Measurements from ENCODE around the gene HAP1. TPM values are rescaled to one million over a fixed set of nuclear protein-coding genes. Genes with fewer than 3 reads are reported as not detected.
"Not testable (repeated sequence)": the region's sequence is repeated elsewhere in the genome, so short reads cannot be mapped to it uniquely, and the experiment has no call there.

HAP1 gene
- total RNA-seq, 1 donor from 2014 or later = not detected

DNA sequence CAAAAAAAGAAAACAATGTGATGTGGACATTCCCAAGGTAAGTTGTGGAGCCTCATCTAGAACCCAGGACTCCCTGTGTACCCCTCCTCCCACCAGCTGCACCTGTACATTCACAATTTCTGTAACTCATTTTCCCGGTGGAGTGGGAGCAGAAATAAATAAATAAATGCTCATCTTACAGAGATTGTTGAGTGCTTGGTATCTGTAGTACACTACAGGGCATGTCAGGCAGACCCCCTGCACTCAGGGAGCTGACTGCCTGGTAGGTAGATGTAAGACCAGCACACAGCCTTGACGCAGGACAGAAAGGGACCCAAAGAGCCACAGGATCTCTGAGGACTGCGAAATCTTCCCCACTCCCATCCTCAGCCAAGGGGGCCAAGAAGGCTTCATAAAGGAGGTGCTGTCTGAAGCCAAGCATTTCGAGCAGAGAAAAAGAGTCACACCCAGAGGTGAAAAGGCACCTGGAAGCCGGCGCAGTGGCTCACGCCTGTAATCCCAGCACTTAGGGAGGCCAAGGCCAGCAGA is 39.2 kb downstream of the HAP1 start:
- no peak for DNase-seq (ENCODE audit: low spot score)
- ATAC-seq = peak; percentile 5

DNA sequence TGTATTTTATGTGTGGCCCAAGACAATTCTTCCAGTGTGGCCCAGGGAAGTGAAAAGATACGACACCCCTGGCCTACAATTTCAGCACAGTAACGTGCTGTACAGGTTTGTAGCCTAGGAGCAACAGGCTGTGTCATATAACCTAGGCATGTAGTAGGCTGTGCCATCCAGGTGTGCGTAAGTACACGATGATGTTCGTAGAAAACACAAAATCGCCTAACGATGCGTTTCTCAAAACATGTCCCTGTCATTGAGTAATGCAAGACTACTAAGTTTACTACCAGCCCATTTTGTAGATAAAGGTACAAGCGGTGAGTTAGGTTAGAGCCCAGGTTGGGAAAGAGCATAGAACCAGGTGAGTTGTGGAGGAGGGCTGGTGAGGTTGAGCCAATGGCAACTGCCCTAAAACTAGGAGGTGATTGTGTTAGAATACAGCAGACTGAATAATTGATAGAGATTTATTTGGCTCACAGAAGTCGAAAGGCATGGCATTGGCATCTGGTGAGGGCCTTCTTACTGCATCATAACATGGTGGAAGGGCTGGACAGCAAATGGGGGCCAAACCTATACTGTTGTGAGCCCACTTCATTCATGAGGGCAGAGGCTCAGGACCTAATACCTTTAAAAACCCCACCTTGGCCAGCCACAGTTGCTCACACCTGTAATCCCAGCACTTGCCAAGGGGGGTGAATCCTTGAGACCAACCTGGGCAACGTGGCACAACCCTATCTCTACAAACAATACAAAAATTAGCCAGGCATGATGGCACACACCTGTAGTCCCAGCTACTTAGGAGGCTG is 41.5 kb downstream of the HAP1 start:
- ATAC-seq (no peak), DNase-seq (ENCODE audit: low spot score) (no peak)

DNA sequence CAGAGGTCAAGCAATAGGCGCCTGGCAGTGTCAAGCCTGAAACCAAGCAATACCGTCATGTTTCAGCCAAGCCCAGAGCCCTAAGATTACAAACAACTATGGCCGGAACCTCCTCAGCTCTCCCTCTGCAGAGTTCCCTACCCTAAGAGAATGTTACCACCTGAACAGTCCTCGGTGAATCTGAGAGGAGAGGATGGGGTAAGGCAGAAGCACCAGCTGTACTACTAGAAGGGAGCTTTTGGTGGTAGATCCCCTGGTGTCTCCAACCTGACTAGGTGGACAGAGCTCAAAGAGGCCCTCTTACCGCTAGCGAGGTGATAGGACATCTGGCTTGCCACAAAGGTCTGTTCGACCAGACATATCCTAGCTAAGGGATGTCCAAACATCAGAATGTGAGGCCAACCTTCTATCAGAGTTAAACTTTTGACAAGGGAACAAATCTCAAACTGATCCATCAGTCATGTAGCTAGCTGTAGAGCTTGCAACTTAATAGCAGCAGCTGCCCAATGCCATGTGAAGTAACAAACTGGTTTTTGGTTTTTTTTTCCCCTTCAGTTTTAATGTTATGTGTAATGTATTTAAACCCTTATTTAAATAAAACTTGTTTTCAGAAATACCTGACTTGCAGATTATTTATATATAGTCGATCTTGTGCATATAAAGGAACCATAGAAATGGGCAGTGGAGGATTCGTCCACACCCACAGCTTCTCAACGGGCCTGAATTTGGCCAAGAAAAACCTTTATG is 43.2 kb downstream of the HAP1 start:
- DNase-seq (ENCODE audit: low spot score) (no peak), ATAC-seq (no peak)

DNA sequence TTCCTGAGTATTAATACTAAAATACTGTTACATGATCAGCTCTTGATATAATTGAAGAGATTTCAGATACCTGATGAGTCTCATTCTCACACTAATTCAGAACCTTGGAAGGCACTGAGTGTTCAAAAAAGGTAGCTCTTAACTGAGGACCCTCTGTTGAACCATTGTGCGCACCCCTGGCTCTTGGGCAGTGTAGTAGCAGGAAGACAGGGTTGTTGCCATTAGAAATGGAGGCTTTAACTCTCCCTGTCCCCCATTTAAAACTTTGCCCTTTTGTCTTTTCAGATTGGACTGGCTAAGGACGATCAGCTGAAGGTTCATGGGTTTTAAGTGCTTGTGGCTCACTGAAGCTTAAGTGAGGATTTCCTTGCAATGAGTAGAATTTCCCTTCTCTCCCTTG is 43.9 kb downstream of the HAP1 start:
- ATAC-seq = no peak
- no peak for DNase-seq (ENCODE audit: low spot score)

DNA sequence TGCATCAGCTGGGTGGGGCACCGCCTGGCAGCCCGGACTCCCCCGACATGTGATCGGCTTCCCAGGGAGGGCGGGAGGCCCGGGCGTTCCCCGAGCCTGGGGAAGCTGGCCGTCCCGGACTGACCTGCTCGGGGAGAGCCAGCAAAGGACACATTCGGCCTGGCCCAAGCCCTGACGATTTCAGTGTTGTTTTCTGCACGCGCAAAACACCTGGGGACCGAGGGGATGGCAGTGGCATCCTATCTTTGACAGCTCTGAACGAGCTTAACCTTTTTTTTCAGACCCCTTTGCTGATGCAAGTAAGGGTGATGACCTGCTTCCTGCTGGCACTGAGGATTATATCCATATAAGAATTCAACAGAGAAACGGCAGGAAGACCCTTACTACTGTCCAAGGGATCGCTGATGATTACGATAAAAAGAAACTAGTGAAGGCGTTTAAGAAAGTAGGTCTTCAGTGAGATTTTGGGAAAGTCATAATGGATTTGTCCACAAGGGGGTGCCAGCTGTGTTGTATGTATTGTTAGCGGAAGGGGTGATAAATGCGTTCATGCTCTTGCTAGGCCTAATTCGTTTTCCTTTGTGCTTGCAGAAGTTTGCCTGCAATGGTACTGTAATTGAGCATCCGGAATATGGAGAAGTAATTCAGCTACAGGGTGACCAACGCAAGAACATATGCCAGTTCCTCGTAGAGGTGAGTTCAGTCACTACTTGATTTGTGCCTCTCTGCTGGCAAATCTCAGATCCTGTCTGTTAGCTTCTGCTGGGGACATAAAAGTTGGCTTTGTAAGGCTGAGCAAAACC is 44.7 kb downstream of the HAP1 start:
- no peak for ATAC-seq
- no peak for DNase-seq (ENCODE audit: low spot score)

DNA sequence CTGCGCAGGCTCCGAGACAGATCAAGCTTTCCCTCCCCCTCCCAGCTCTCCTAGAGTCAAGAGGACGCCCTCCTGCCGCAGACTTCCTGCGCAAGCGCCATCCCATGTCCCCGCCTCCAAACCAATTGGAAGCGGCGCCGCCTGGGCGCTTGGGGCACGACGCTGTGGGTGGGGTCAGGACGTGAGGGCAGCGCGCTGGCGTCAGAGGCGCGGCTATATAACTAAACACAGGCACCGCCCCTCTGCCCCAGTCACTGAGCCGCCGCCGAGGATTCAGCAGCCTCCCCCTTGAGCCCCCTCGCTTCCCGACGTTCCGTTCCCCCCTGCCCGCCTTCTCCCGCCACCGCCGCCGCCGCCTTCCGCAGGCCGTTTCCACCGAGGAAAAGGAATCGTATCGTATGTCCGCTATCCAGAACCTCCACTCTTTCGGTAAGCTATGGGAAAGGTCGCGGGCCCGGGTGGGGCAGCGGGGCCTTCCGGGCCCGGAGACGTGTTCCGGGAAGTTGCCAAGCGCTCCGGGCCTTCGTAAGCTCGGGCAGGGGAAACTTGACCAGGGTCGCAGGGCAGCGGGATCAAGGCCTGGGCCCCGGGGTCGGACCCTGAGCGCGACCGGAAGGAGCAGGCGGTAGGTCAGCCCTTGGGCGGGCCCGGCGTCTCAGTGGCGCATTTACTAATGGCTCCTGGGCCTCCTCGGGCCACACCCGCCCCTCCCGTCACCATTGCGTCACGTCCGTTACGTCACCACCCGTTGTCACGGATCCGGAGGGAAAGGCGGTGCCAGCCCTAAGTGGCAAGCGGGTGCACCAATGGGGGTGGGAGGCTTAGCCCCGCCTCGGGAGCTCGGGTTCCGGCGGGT is 45.6 kb downstream of the HAP1 start, which contains the start of gene EIF1:
Gene EIF1 (plus strand): TSS at position 245 of the 856 bp plus-strand sequence. CDS start 154 bp downstream, at position 399.
- peak; percentile 100 for DNase-seq (ENCODE audit: low spot score)
- peak; percentile 85 for ATAC-seq

DNA sequence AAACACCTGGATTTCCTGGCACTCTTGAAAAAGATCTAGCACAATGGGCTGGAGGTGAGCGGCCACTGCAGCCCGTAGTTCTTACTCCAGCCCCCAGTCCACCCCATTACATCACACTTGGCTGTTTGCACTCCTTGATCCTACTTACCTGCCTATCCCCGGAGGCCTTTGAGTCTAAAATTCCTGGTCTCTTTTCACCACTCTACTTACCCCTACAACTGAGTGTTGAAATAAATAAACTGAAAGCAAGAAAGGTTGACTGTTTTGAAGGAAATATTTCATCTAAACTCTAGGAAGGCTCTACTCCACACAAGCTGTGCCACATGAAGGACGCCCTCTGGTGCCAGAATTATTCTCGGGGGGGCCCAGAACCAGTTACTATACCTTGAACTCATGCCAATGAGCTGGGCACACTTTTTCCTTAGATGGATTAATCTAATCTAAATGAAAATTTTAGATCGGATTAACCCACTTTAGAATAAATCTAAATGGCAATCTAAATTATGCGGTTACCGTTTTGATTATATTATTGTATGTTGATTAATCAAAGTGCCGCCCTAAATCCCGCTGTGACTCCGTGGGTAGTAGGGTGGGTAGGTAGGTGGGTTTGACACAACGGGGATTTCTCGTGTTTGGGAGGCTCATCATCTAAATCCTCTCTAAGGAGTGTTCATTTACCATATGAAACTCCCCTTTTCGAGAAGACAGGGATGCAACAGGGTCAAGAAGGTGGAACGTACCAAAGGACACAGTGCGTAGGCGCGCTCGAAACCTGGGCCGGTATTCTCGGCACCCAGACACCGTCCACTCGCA is 46.4 kb downstream of the HAP1 start:
- ATAC-seq = peak; percentile 5

DNA sequence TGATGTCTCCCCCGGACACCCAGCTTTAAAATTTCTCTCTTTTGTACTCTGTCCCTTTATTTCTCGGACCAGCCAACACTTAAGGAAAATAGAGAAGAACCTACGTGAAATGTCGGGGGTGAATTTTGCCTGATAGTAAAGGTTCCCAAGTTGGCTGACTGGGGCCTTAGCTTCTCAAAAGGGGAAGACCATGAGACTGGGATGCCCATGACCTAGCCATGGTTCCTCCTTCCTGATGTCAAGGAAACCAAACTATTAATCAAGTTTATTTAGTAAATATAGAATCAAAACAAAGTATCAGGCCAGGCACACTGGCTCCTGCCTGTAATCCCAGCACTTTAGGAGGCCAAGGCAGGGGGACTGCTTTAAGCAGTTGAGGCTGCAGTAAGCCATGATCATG is 48.2 kb downstream of the HAP1 start:
- no peak for DNase-seq (ENCODE audit: low spot score)
- no peak for ATAC-seq

More for the DNA sequence above, 46.4 kb downstream of the HAP1 start:
- DNase-seq (ENCODE audit: low spot score) = peak; percentile 71

DNA sequence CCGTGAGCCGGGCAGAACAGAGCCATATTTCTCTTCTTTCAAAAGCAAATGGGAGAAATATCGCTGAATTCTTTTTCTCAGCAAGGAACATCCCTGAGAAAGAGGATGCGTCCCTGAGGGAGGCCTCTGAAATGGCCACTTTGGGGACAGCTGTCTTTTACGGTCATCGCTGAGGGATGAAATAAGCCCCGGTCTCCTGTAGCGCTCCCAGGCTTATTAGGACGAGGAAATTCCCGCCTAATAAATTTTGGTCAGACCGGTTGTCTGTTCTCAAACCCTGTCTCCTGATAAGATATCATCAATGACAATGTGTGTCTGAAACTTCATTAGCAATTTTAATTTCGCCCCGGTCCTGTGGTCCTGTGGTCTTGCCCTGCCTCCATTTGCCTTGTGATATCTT is 48.7 kb downstream of the HAP1 start:
- not testable (repeated sequence) for DNase-seq (ENCODE audit: low spot score); ATAC-seq

DNA sequence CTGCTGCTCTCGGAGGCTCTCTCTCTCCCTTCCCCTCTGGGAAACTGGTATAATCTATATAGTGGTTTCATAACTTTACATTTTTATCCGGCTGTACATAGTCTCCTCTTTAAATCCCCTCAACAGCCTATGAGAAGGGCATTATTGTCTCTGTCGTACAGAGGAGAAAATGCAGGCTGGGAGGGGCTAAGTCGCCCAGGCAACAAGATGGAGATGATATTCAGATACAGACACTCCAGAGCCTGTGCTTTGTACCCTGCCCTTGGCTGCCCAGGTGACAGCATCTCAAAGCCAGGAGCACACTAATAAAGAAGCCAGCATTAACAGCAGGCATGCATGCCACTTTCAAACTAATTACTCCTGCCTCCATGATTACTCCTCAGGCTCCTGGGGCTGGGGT is 50.4 kb downstream of the HAP1 start:
- ATAC-seq (no peak), DNase-seq (ENCODE audit: low spot score) (no peak)

DNA sequence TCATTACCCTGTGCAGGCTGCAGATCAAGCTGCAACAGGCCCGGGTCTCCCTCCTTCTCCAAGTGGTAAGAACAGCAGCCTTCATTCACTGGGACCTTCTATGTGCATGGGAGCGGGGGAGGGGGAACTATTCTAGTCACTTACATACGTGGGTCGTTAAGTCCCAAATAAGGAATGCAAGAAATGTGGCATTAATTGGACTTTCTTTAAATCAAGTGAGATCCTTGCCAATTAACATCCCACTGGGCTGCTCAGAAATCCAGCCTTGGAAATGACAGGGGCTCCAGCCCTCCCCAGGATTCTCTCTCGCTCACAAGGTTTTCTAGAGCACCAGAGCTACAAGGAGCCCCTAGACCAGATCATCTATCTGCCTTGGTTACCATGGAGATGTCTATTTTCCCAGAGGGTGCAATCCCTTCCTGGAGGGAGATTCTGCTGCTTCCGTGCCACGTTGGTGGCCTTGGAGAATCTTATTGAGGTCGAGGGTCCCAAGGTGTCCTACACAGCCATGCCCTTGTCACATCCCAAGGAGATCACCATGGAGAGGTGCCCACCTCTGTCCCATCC is 50.9 kb downstream of the HAP1 start:
- DNase-seq (ENCODE audit: low spot score) = no peak
- ATAC-seq = no peak

DNA sequence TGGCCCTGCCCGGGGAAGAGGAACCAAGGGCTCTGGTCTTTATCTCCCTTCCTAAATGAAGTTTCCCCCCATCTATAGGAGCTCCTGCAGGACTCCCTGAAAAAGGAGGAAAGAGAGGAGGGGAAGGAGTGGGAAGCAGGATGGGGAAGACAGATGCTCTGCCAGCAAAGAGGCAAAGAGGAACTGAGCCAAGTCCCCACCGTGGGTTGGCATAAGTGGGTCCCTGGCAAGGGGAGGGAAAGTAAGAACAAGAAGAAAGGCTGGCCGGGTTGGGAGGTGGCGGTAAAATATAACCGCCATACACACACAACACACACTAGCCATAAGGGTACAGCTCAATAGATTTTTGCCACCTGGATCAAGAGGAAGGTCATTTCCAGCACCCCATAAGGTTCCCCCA is 51.8 kb downstream of the HAP1 start:
- DNase-seq (ENCODE audit: low spot score) (no peak), ATAC-seq (no peak)

DNA sequence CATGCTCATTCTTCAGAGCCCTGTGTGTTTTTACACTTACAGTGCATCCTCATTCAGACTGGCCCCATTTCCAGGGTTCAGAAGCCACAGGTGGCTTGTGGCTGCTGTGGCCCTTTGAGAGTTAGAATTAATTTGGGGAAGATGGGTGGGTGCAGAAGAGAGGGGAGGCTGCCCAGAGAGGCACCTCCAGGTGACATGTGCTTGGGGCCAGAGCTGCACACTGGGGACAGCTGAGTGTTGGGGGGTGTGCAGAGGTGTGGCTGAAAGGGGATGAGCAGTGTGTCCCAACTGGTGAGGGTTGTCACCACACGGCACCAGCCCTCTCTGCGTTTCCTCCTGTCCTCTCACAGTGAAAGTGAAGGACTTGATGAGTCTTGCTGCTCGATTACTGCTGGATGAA is 52.7 kb downstream of the HAP1 start:
- DNase-seq (ENCODE audit: low spot score) = no peak
- no peak for ATAC-seq

DNA sequence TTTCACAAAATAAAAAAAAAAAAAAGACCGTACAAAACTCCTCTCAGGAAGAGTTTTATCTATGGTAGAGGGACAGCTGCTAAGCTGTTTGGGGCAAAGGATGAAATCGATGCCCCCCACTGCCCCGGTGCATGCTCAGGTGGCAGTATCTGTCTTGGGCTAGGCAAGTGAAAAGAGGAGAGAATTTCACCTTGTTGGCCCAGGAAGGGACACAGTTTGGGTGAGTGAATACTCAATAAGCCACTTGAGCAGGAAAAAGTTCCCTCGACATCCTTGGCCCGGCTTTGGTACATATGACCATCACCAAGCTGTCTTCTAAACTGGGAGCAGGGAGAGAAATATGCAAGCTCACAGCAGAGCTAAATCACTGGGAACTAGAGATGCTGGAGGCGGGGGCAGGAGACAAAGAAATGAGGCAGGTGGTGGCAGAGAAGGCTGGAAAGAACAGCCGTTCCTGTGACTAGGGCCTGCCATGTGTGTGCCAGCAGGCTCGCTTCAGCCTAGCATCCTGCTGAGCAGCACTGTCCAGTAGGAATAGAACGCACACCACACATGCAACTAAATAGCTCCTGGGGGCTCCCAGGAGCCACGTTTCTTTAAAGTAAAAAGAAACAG is 53.9 kb downstream of the HAP1 start:
- DNase-seq (ENCODE audit: low spot score) = no peak
- ATAC-seq = no peak

DNA sequence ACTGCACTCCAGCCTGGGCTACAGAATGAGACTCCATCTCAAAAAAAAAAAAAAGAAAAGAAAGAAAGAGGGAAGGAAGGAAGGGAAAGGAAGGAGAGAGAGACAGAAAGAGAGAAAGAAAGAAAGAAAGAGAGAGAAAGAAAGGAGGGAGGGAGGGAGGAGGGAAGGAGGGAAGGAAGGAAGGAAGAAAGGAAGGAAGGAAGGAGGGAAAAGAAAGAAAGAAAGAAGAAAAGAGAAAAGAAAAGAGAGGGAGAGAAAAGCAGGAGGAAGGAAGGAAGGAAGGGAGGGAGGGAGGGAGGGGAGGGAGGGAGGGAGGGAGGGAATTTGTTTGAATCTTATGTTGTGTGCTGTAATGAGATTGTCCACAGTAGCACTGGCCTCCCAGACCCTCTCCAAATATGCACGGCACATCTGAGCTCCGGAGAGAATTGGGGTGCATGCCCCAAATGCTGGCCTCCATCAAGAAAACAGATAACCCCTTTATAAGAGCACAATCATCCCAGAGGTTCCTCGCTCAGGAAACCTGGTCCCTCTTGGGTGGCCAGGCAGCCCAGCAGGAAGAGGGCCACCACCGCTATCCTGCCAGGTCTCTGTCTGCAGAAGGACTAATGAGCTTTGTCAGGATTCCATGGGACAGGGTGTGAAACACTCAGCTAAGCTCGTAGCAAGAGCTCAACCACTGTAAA is 54.6 kb downstream of the HAP1 start:
- DNase-seq (ENCODE audit: low spot score) = no peak
- ATAC-seq = no peak

DNA sequence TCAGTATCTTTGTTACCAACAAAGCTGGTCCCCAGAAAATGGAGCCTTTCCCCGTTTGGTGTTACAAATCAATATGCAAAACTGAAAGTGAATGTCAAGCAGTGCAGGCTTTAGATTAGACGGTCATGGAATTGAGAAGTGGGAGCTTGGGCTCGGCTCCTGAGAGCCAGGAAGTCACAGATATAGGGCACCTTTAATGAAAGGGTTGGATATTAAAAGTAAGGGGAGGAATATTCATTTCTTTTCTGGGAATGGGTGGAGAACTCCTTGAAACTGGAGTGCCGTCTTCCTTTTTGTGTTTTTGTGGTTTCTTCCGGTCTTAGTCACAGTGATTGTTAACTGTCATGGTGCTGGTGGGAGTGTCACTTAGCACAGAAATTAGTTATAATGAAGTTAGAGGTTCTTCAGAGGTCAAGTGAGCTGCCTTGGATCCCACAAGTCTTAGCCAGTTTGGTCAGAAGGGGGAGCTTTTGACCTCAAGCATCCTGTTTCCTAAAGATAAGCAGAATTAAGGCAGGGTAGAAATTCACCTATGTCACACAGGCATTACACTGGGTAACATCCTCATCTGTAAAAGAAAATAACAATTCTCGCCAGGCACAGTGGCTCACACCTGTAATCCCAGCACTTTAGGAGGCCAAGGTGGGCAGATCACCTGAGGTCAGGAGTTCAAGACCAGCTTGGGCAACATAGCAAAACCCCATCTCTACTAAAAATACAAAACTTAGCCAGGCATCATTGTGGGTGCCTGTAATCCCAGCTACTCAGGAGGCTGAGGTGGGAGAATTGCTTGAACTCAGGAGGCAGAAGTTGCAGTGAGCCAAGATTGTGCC is 55.3 kb downstream of the HAP1 start:
- DNase-seq (ENCODE audit: low spot score) = no peak
- peak; percentile 66 for ATAC-seq

DNA sequence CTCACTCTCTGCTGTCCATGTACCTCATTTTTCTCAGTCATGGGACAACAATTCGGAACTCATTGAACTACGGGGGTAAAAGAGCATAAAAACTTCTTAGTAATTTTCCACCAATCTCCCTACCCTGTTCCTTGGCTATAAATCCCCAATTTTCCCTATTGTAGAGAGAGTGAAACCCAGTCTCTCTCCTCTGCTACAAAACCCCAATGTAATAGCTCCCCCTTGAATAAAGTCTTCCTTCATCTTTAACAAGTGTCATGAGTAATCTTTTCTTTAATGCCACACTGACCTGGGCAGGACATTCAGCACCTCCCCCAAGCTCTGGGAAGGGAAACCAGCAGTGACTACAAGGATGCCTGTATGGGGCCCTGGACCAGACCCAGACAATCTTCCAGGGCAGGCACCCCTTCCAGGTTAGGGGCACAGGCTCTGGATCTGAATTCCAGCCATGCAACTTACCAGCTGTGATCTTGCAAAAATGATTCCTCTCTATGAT is 56.0 kb downstream of the HAP1 start:
- DNase-seq (ENCODE audit: low spot score) (no peak), ATAC-seq (peak; percentile 45)
